Astrocyte of the spinal cord (primary cell): ENCODE measurements around the gene SHROOM1.
A peak's percentile ranks its signal among the peaks of the same experiment; 100 is the strongest.

Experiments used
- DNase-seq: peaks from one replicate; pipeline ENCODE4 v3.0.0; 2011; ENCODE audit warnings: low read depth, low spot score
- H3K4me3 ChIP-seq: 2 replicates; pipeline ENCODE4 v1.5.1; 2011; ENCODE audit warnings: low read depth, mild to moderate bottlenecking, low read length, moderate library complexity
- CTCF ChIP-seq: IDR thresholded peaks from 2 replicates; pipeline ENCODE4 v1.5.1; 2012; ENCODE audit warnings: low read depth, mild to moderate bottlenecking, low read length, inconsistent platforms
- in situ Hi-C: cut with HindIII; loops from 2 replicates; pipeline ENCODE4 v1.10.0; 2017; ENCODE audit warnings: low sequenced_read_pairs

SHROOM1 gene

GRCh38 chr5:132830436-132831094 is at the start of gene SHROOM1:
TSS of gene SHROOM1 (minus strand) at chr5:132830647. CDS start at chr5:132826140, 4,507 bp downstream.
- no peak for DNase-seq
- in situ Hi-C loops, result no loop called here
- H3K4me3 ChIP-seq, result peak within 1 kb of the TSS; percentile 50
- no peak for TF ChIP-seq CTCF

- TF ChIP-seq CTCF, result no peak
- H3K4me3 ChIP-seq, result no peak overlapping the region
- in situ Hi-C loops, result no loop called here
- peak; percentile 46 for DNase-seq
Observed at GRCh38 chr5:132877938-132878337, 47.5 kb upstream of the SHROOM1 start.

GRCh38 chr5:132877466-132877865 is 47.0 kb upstream of the SHROOM1 start:
- TF ChIP-seq CTCF, result no peak
- in situ Hi-C loops, result no loop called here
- DNase-seq, result no peak
- no peak overlapping the region for H3K4me3 ChIP-seq

- in situ Hi-C loops, result no loop called here
- no peak for TF ChIP-seq CTCF
- no peak overlapping the region for H3K4me3 ChIP-seq
- DNase-seq, result no peak
Observed at GRCh38 chr5:132876020-132876759, 45.7 kb upstream of the SHROOM1 start.

GRCh38 chr5:132873930-132874271 is 43.5 kb upstream of the SHROOM1 start:
- no peak overlapping the region for H3K4me3 ChIP-seq
- TF ChIP-seq CTCF, result no peak
- in situ Hi-C loops, result no loop called here
- no peak for DNase-seq

GRCh38 chr5:132873119-132873929 is 42.9 kb upstream of the SHROOM1 start, which contains the start of gene LEAP2:
TSS of gene LEAP2 (plus strand) at chr5:132873668. CDS start at chr5:132873695, 27 bp downstream.
- H3K4me3 ChIP-seq, result no peak within 1 kb of the TSS
- DNase-seq, result no peak
- in situ Hi-C loops, result no loop called here
- no peak for TF ChIP-seq CTCF
